NCI-H2227 treated with DMSO at 0.1 percent for 48 hours (cell line): ENCODE measurements around the gene KRT8.
"Not testable (repeated sequence)": the region's sequence is repeated elsewhere in the genome, so short reads cannot be mapped to it uniquely, and the experiment has no call there.

Experiments
- DNase-seq: peaks from one replicate; lab custom pipeline; 2025; lab: John Stamatoyannopoulos, UW

Gene KRT8

DNA sequence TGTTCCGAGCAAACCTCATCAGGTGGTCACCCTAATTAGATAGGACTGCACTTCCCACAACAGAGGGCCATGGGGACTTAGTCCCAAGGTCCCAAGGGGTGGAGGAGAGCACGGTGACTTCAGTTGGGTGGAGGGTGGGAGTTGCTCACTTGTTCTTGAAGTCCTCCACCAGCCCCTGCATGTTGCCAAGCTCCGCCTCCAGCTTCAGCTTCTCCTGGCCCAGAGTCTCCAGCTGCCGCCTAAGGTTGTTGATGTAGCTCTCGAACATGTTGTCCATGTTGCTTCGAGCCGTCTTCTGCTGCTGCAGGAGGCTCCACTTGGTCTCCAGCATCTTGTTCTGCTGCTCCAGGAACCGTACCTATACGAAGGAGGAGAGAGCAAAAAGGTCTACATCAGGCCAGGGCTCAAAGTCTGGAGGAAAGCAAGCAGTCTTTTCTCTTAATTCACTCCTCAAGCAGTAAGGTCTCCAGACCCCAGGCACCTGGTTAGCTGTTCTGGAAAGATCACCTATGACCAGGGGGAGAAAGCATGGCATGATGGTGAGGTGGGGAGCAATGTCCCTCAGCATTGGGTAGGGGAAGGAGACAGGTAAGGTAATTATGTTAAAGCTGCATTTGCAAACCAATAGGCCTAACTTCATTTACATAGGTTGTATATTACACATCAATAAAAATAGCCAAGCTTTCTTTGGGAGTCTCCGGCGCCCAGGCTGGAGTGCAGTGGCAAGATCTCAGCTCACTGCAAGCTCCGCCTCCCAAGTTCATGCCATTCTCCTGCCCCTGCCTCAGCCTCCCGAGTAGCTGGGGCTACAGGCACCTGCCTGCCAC lies 2.9 kb downstream of the KRT8 start:
- DNase-seq = no peak

DNA sequence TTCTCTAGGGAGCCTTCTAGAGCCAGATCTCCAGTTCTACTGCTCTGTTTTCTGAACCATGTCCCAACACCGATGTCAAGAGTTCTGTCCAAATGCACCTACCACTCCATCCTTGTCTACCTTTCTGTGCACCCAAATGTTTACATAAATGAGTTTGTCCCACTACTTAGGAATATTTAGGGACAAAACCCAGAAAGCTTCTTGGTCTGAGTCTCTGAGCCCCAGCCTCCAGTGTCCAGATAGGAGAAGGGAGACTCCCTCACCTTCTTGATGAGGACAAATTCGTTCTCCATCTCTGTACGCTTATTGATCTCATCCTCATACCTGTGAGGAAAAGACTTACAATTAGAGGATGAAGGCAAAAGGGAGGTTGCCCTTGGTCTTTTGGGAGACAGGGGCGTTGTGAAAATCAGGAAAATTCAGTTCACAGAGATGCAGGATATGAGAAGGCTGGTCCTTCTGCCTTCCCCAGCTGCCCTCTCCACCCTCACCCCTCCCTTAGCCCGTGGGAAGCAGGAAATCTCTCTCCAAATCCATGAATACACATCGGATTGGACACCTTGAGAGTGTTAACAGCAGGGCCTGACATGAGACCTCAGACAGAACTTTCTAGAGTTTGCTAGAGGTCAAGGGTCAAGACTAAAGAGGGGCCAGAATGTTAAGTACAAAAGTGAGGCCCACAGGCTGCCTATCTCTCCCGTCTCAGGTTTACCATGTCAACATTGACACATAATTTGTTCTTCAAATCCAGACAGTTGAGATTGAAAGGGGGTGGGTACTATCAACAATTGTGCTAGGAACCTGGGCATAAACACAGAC lies 3.8 kb downstream of the KRT8 start:
- DNase-seq = no peak

DNA sequence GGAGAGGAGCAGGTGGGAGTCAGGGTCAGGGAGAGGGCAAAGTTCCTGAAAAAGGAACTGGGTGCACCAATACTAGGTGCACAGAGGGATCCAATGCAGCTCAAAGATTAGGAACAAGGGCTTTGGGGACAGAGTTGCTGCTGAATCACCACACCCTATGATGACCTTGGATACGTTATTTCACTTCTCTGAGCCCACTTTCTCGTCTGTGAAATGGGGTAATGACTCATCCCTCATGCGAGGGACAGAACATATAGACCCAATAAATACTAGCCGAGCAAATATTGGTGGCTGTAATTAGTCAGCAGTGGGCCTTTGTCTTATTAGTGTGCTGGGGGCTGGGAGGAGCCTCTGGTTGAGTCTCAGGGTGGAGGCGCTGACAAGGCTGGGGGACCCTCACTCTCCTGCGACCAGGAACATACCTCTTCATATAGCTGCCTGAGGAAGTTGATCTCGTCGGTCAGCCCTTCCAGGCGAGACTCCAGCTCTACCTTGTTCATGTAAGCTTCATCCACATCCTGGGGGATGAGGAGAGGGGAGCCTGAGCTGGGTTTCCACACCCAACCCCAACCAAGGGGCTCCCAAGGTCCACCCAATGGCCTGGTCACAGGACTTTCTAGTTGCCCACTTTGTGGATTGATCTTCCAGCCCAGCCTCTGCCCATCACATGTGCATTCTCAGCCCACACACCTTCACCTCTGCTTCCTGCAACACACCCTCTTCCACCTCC lies 4.5 kb downstream of the KRT8 start:
- DNase-seq = no peak

DNA sequence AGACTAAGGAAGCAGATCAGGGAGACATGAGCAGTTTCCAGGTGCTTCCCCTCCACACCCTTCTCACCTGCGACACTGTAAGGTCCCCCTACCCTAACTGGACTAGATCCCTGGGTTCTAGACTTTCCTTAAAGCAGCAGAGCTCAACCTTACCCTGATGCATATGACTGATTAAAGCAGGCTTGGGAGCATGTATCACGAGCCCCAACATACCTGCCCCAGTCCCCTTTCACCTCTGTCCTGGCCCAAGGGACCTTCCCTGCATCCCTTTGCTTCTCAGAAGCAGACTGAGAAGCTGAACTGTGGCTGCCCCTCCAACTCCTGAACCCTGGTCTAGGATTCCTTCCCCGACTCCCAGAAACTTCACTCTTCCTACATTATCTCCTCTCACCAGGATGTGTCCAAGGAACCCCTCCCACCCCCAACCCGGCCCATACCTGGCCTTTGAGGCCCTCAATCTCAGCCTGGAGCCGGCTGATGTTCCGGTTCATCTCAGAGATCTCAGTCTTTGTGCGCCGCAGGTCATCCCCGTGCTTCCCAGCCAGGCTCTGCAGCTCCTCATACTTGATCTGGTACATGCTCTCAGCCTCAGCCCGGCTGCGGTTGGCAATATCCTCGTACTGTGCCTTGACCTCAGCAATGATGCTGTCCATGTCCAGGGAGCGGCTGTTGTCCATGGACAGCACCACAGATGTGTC lies 5.4 kb downstream of the KRT8 start:
- DNase-seq = no peak

DNA sequence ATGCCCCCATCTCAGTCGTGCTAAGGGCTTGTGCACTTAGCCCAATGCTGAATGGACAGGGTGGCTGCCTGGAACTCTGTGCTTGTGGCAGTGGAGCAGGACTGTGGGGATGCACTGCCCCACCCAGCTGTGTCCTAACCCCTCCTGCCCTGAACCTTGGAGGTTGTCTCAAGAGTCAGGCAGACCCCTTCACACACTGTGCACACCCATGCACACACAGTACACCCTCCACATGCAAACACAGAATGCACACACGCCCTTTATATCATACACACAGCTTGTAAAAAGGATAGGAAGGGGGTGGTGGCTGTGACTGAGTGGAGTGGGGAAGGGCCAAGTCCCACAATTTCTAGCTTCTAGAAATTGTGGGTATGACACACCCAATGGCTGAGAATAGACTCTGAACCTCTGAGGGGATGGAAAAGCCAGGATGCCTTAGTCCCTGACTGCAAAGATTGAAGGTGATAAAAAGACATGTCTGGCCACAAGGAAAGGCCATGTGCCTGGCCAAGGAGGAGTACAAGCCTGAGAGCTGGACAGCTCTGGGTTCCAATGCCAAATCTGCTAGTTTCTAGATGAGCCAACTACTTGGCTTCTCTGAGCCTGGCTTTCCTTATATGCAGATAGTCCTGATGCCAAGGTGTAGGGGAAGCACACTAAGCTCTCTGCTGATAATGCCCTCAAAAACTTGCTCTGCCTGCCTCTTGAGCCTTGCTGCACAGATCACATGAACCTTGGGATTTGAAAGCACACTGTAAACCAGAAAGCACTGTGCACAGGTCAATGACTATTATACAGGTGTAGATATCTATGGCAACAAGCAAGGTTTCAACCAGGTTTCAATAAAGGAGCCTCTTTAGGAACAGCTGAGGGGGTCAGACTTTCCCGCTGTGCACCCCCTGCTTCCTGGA lies 8.4 kb downstream of the KRT8 start:
- DNase-seq = no peak

DNA sequence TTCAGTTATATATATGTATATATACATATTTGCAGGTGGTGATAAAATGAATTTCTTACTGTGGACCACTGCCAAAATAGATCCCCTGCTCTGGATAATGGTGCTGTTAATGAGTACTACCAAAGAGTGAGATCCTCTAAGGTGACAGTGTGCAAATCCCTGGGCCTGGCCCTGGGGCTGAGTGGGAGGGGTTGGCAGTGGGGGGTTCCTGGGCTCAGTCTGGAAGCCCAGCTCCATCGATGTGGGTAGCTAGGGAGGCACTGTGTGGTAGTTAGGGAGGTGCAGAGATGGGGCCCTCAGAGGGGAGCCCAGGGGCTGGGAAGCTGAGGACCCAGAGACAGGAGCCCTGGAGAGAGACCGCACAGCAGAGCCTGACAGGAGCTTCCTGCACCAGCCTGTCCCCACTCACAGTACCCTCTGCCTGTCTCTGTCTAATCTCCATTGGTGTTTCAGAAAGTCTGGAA lies 9.1 kb downstream of the KRT8 start:
- no peak for DNase-seq

DNA sequence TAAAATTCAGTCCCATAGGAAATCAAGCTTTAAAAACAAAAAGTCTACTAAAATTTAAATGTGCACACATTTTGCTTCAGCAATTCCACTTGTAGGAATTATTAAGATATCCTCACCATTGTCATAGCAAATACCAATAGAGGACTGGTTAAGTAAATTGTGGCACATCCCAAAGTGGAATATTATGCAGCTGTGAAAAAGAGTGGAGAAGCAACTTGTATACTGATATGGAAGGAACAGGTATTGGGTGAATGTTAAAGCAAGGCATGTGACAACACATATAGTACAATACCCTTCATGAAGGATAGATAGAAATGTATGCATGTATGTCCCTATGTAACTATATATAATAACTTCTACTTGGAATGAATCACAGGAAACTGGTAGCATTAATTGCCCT lies 11.9 kb downstream of the KRT8 start:
- DNase-seq = no peak

DNA sequence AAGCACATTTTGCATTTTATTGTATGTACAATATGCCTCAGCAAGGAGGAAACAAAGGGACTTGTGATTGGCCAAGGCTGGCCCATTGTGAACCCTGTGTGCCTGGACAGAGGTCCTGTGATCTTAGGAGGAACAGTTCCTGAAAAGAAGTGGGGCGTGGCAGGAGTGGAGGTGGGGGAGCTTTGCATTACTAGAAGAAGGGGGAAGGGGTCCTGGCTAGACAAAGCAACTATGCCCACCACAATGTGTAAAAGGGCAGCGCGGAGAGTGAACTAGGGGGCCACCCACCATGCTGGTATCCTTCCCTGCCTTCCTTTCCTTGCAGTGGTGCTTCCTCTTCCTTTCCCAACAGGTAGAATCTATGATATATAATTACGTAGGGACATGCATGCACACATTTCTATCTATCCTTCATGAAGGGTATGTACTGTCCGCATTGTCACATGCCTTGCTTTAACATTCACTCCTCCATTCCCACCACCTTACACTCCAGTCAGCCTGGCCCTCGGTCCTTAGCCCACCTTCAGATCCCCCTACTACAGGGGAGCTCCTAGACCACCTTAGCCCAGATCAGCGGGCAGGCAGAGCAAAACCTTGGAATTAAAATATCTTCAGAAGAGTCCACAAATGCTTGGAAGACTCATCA lies 12.5 kb downstream of the KRT8 start:
- DNase-seq = no peak

DNA sequence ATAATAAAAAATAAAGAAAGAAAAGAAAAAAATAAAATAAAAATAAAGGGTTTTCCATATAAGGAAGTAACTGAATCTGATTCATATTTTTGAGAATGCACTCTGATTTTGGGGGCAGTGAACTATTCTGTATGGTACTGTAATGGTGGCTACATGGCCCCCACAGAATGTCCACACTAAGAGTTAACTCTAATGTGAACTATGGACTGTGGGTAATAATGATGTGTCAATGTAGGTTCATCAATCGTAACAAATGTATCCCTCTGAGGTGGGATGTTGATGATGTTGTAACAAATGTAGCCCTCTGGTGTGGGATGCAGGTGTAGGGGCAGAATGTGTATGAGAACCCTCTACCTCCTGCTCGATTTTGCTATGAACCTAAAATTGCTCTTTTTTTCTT lies 13.8 kb downstream of the KRT8 start:
- no peak for DNase-seq

DNA sequence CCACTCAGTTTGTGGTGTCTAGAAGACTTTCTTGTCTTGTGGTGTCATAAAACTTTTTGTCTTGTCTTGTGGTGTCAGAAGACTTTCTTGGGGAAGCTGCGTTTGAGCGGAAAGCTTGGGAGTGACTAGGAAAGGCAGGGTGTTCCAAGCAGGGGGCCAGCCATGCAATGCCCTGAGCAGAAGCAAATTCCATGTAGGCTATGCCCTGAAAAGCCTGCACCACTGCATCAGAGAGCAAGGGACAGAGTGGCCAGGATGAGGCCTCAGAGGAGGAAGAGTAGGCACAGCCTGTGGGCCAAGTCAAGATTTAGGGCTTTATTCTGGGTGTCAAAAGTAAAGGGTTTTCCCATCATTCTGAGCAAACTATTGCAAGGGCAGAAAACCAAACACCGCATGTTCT lies 14.5 kb downstream of the KRT8 start:
- DNase-seq = no peak

DNA sequence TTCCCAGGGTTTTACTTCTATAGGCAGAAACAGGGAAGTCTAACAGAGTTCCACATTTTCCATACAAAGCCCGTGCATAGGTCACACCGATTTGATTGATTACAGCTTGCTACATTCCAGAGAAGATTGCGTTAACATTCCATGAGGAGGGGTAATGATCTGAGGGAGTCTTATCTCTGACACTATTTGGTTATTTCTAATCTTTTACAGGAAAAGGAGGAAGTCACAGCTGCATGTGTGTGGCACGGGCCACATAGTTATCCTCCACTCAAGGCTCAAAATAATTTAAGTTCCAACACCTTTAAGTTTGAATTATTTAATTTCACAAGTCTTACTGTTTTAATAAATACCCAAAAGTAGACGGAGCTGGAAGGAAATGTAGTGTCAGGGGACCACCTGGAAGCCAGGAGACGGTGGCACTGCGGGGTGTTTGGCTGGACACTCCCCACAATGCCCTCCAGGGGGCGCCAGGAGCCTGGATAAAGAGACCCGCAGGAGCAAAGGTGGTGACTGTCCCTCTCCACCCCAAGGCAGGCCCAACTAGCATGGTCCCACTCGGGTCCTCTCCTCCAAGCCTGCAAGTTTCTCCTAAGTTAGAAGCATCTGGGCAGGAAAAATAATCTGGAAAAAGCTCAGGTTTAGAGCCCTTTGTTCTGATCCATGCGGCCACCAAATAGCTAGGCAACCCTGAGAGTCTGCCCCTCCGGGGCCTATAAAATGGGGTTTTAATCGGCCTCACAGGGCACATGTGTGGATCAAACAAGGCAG lies 20.2 kb downstream of the KRT8 start:
- DNase-seq = peak; percentile 29

DNA sequence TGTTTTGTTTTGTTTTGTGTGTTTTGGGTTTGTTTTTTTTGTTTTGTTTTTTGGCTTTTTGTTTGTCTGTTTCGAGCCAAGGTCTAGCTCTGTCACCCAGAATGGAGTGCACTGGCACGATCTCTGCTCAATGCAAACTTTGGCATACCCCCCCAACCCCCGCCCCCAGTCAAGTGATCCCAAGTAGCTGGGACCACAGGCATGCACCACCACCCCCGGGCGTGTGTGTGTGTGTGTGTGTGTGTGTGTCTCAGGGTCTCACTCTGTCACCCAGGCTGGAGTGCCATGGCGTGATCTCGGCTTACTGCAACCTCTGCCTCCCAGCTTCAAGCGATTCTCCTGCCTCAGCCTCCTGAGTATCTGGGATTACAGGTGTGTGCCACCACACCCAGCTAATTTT lies 24.4 kb downstream of the KRT8 start:
- DNase-seq = not testable (repeated sequence)

DNA sequence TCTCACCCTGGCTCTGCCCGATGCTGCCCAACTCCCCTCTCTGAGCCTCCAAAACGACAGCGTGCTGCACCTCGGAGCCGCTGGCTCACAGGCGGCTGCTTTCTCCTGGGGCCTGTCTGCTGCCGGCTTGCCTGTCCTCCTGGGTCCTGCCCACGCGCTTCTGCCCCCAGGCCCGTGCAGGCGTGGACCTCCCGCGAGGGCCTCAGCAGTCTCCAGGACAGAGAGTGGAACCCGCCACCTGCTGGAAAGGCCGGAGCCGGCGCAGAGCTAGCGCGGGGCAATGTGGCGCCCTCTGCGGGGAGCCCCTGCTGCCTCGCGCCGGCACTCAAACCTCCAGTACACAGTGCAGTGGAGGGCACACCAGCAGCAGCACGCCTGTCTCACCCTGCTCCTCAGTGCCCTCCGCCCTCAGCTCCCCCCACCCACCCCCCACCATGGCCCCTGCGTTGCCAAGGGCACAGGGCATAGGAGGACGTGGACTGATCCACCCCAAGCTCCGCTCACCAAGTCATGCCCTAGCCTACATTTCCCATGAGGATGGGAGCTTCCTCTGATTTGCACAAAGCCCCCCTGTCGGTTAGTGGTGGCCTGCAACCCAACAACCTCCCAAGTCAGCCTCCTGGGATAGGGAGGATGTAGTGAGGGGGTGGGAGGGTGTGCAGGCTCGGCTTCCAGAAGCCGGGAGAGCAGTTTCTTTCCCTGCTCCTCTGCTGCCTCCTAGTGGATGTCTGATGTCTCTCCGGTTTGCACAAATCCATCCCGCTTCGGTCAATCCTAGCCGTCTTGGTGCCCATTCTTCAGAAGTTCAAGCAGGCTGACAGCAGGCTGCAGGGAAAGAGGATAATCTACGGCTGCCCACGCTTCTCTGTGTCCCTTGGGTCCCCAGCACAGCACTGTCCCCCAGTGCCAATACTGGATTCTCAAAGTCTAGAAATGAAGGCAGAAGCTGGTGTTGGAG lies 25.2 kb downstream of the KRT8 start:
- DNase-seq = peak; percentile 71

DNA sequence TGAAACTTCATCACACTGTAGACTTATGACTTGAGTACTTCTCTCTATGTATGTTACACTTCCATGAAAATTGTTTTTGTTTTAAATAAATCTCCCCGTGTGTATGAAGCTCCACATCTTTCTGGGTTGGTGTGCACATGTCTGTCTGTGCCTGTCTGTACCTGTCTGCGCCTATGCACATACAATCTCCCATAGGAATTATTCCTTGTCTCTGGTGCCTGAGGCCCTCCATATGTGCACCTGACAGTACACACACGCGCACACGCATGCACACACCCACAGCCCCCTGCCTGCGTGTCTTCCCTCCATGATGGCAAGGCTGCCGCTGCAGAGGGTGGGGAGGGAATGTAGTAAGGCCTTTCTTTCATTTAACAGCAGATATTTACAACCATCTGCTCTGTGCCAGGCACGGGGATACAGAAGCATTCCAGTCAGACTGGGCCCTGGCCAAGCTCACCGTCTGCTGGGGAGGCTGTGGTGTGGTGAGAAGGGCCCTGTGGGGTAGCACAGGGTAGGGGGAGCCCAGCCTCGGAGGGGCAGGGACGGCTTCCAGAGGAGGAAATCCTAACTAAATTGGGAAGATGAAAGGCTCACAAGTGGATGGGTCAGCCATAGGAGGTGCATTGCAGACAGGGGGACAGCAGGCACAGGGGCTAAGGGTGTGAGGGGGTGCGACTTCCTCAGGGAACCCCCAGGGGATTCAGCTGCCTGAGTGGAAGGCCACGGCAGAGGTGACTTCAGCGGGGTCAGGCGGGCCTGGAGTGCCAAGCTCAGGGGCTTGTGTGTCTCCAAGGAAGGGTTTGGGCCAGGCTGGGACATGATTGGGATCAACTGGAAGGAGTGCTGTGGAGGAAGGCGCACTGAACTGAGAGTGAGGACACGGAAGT lies 26.1 kb downstream of the KRT8 start:
- no peak for DNase-seq

DNA sequence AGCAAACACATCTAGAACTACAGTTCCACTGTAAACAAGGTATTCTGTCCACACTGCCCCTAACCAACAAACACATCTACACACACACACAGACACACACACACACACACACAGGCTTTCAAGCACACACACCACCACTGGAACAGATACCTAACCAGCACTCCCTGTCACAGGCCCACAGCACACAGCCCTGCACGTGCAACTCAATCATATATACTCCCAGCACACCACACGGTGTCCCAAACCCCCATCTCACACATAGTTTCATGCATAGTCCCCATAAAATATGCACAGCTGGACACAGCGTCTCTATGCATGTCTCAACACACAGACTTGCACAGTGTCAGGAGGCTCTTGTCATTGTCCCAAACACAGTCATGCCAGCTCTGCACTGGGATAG lies 27.6 kb downstream of the KRT8 start:
- DNase-seq = no peak

DNA sequence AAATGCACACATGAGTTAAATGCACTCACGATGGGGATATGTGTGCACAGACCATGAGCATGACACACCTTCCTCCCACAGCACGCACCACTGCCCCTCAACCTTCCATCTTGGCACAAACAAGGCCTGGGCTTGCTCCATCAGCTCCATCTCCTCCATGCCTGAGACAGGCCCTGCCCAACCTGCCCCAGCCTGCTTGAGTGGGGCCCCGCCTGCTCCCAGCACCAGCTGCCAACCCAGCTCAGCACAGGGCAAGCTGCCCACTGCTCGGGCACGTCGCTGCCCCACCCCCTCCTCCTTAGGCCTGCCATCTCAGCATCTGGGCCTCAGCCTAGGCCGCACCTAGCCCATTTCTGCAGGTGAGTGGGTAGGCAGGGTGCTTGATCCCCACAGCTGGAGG lies 28.5 kb downstream of the KRT8 start:
- DNase-seq = no peak
